Stomach smooth muscle (tissue), 2 donors: ENCODE results near the gene GRID1.

Experiments used
- H3K27ac ChIP-seq: one replicate; pipeline ENCODE4 v1.7.0; 2013; ENCODE audit warnings: mild to moderate bottlenecking, low read length, inconsistent platforms
- H3K27me3 ChIP-seq, 2 donors: one replicate each; pipeline ENCODE4 v1.7.0; 2013; ENCODE audit warnings: low read length in 2 of 2; ENCODE audit not compliant: insufficient read depth in 2 of 2, control insufficient read depth in 1 of 2
- H3K36me3 ChIP-seq, 2 donors: one replicate each; pipeline ENCODE4 v1.7.0; 2013; ENCODE audit warnings: low read length in 2 of 2; ENCODE audit not compliant: control insufficient read depth in 2 of 2, insufficient read depth in 2 of 2
- H3K4me1 ChIP-seq: one replicate; pipeline ENCODE4 v1.7.0; 2013; ENCODE audit warnings: low read length; ENCODE audit not compliant: control insufficient read depth, insufficient read depth
- H3K4me3 ChIP-seq, 2 donors: one replicate each; pipeline ENCODE4 v1.7.0; 2013; ENCODE audit warnings: low read length in 2 of 2
- H3K9ac ChIP-seq, 2 donors: one replicate each; pipeline ENCODE4 v1.7.0; 2013; ENCODE audit warnings: low read length in 2 of 2, mild to moderate bottlenecking in 1 of 2
- H3K9me3 ChIP-seq, 2 donors: one replicate each; pipeline ENCODE4 v1.7.0; 2013; ENCODE audit warnings: low read length in 2 of 2; ENCODE audit not compliant: control insufficient read depth in 2 of 2
- donor health status: healthy.
- donor health status: Pancreatic carcinoma.

The GRID1 gene

GRCh38 chr10:86047588-86047987, 319.0 kb downstream of the GRID1 start:
- Histone ChIP-seq H3K36me3 (no peaks in the 10 kb centered on the region), H3K9me3 (peaks cover 0 to 3% of the 10 kb centered on the region in 2 donors), H3K9ac (no peak overlapping the region), H3K4me3 (no peak overlapping the region), H3K27ac (no peak overlapping the region), H3K27me3 (no peaks in the 10 kb centered on the region), H3K4me1 (no peaks in the 10 kb centered on the region)

- H3K36me3 ChIP-seq, result no peaks in the 10 kb centered on the region
- H3K27ac ChIP-seq, result no peak overlapping the region
- H3K27me3 ChIP-seq, result no peaks in the 10 kb centered on the region
- H3K9me3 ChIP-seq, result peaks cover 0 to 3% of the 10 kb centered on the region in 2 donors
- H3K4me1 ChIP-seq, result no peaks in the 10 kb centered on the region
- H3K4me3 ChIP-seq, result no peak overlapping the region
- H3K9ac ChIP-seq, result no peak overlapping the region
Measured at GRCh38 chr10:86046845-86047460, 319.6 kb downstream of the GRID1 start.

- H3K4me1 ChIP-seq, result no peaks in the 10 kb centered on the region
- no peaks in the 10 kb centered on the region for H3K27me3 ChIP-seq
- no peaks in the 10 kb centered on the region for H3K36me3 ChIP-seq
- H3K9me3 ChIP-seq, result no peaks in the 10 kb centered on the region
- H3K27ac ChIP-seq, result no peak overlapping the region
- no peak overlapping the region for H3K9ac ChIP-seq
- no peak overlapping the region for H3K4me3 ChIP-seq
Measured at GRCh38 chr10:86045896-86046295, 320.7 kb downstream of the GRID1 start.

GRCh38 chr10:86044029-86044428, 322.6 kb downstream of the GRID1 start:
- H3K27ac ChIP-seq, result no peak overlapping the region
- H3K4me3 ChIP-seq, result no peak overlapping the region
- no peaks in the 10 kb centered on the region for H3K9me3 ChIP-seq
- H3K36me3 ChIP-seq, result no peaks in the 10 kb centered on the region
- no peak overlapping the region for H3K9ac ChIP-seq
- H3K27me3 ChIP-seq, result no peaks in the 10 kb centered on the region
- no peaks in the 10 kb centered on the region for H3K4me1 ChIP-seq

GRCh38 chr10:86043236-86043635, 323.4 kb downstream of the GRID1 start:
- Histone ChIP-seq H3K4me1 (no peaks in the 10 kb centered on the region), H3K36me3 (no peaks in the 10 kb centered on the region), H3K9ac (no peak overlapping the region), H3K27me3 (no peaks in the 10 kb centered on the region), H3K4me3 (no peak overlapping the region), H3K27ac (no peak overlapping the region), H3K9me3 (no peaks in the 10 kb centered on the region)

GRCh38 chr10:86042161-86042560, 324.4 kb downstream of the GRID1 start:
- Histone ChIP-seq H3K9me3 (no peaks in the 10 kb centered on the region), H3K36me3 (no peaks in the 10 kb centered on the region), H3K27ac (no peak overlapping the region), H3K27me3 (no peaks in the 10 kb centered on the region), H3K4me3 (no peak overlapping the region), H3K9ac (no peak overlapping the region), H3K4me1 (no peaks in the 10 kb centered on the region)

GRCh38 chr10:86041116-86041515, 325.5 kb downstream of the GRID1 start:
- Histone ChIP-seq H3K9me3 (no peaks in the 10 kb centered on the region), H3K4me3 (no peak overlapping the region), H3K9ac (no peak overlapping the region), H3K27ac (no peak overlapping the region), H3K4me1 (no peaks in the 10 kb centered on the region), H3K36me3 (no peaks in the 10 kb centered on the region), H3K27me3 (no peaks in the 10 kb centered on the region)

GRCh38 chr10:86038371-86038770, 328.2 kb downstream of the GRID1 start:
- Histone ChIP-seq H3K4me3 (no peak overlapping the region), H3K9ac (no peak overlapping the region), H3K36me3 (no peaks in the 10 kb centered on the region), H3K9me3 (no peaks in the 10 kb centered on the region), H3K27me3 (no peaks in the 10 kb centered on the region), H3K27ac (no peak overlapping the region), H3K4me1 (no peaks in the 10 kb centered on the region)

- Histone ChIP-seq H3K4me1 (no peaks in the 10 kb centered on the region), H3K4me3 (no peak overlapping the region), H3K9me3 (no peaks in the 10 kb centered on the region), H3K36me3 (no peaks in the 10 kb centered on the region), H3K27ac (no peak overlapping the region), H3K9ac (no peak overlapping the region), H3K27me3 (no peaks in the 10 kb centered on the region)
Measured at GRCh38 chr10:86037096-86037495, 329.5 kb downstream of the GRID1 start.

- Histone ChIP-seq H3K36me3 (no peaks in the 10 kb centered on the region), H3K27me3 (no peaks in the 10 kb centered on the region), H3K9me3 (no peaks in the 10 kb centered on the region), H3K27ac (no peak overlapping the region), H3K9ac (no peak overlapping the region), H3K4me3 (no peak overlapping the region), H3K4me1 (no peaks in the 10 kb centered on the region)
Measured at GRCh38 chr10:86036544-86036831, 330.1 kb downstream of the GRID1 start.

- Histone ChIP-seq H3K27ac (no peak overlapping the region), H3K9ac (no peak overlapping the region), H3K4me1 (no peaks in the 10 kb centered on the region), H3K4me3 (no peak overlapping the region), H3K9me3 (no peaks in the 10 kb centered on the region), H3K36me3 (no peaks in the 10 kb centered on the region), H3K27me3 (no peaks in the 10 kb centered on the region)
Measured at GRCh38 chr10:86035791-86036543, 330.6 kb downstream of the GRID1 start.
